ENCODE data around the gene CDO1. TPM values are rescaled to one million over a fixed set of nuclear protein-coding genes. Genes with fewer than 3 reads are reported as not detected.
"Not testable (repeated sequence)": the region's sequence is repeated elsewhere in the genome, so short reads cannot be mapped to it uniquely, and the experiment has no call there.

Gene CDO1
- total RNA-seq, 1 experiment from 2014 or later, result not detected

DNA sequence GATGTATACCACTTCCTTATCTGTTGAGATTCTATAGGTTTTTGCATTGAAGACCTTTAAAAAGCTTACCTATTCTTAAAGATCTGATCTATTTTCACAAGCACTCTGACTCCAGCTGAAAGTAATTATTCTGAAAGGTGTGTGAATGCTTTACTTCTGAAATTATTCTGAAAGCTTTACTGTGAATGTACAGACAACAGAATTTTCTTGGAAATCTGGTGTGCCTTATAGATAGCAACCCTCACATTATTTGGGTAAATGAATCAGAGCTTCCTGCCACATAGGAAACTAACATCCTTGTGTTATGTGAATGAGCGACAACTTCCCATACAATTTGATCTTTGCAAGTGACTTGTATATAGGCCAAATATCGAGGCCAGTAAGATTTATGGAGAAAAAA, 6.5 kb downstream of the CDO1 start:
- Mint-ChIP-seq H3K9me3 (ENCODE audit: unreplicated experiment) (peaks cover 12% of the 10 kb centered on the region), H3K36me3 (ENCODE audit: insufficient read depth, unreplicated experiment) (no peaks in the 10 kb centered on the region), H3K27ac (ENCODE audit: unreplicated experiment) (no peak overlapping the region), H3K4me3 (ENCODE audit: unreplicated experiment) (no peak overlapping the region), H3K27me3 (ENCODE audit: insufficient read depth, unreplicated experiment) (no peaks in the 10 kb centered on the region), H3K4me1 (ENCODE audit: low read depth, unreplicated experiment) (peaks cover 15% of the 10 kb centered on the region)
- intact Hi-C loops (cut with micrococcal nuclease; ENCODE audit: unreplicated experiment), result no loop called here
- peaks cover 28% of the 10 kb centered on the region for H3K4me1 ChIP-seq
- TF ChIP-seq, protein P1, sequence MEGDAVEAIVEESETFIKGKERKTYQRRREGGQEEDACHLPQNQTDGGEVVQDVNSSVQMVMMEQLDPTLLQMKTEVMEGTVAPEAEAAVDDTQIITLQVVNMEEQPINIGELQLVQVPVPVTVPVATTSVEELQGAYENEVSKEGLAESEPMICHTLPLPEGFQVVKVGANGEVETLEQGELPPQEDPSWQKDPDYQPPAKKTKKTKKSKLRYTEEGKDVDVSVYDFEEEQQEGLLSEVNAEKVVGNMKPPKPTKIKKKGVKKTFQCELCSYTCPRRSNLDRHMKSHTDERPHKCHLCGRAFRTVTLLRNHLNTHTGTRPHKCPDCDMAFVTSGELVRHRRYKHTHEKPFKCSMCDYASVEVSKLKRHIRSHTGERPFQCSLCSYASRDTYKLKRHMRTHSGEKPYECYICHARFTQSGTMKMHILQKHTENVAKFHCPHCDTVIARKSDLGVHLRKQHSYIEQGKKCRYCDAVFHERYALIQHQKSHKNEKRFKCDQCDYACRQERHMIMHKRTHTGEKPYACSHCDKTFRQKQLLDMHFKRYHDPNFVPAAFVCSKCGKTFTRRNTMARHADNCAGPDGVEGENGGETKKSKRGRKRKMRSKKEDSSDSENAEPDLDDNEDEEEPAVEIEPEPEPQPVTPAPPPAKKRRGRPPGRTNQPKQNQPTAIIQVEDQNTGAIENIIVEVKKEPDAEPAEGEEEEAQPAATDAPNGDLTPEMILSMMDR (IDR thresholded peaks at IDR 0.05; ENCODE audit: insufficient read depth in 1 of 2, low read depth in 1 of 2, low read length in 1 of 2, severe bottlenecking in 1 of 2, unreplicated experiment in 1 of 2), result no peak
- BruUV-seq (replicated peaks), result no TSS peak
- DNase-seq, result no peak
- H3K27me3 ChIP-seq (replicated peaks; ENCODE audit: control insufficient read depth, insufficient read depth, low read length), result no peaks in the 10 kb centered on the region
- no peak overlapping the region for H3K4me3 ChIP-seq (ENCODE audit: low read depth, low read length)
- ChIA-PET POLR2A (no interaction called here), CTCF (no interaction called here)
- H3K9me3 ChIP-seq, result no peaks in the 10 kb centered on the region
- H3K36me3 ChIP-seq (ENCODE audit: control insufficient read depth, insufficient read depth, low read length), result no peaks in the 10 kb centered on the region

DNA sequence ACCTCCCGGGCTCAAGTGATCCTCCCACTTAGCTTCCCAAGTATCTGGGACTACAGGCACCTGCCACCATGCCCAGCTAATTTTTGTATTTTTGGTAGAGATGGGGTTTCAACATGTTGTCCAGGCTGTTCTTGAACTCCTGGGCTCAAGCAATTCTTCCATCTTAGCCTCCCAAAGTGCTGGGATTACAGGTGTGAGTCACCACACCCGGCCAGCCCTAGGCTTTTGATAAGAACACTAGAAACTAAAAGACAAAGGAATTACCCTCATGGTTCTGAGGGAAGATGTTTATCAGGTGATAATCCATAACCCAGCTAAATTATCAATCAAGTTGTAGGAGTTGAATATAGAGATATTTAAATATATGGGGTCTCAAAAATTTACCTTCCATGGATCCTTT, 8.4 kb downstream of the CDO1 start:
- intact Hi-C loops (cut with micrococcal nuclease; ENCODE audit: unreplicated experiment), result not testable (repeated sequence)

DNA sequence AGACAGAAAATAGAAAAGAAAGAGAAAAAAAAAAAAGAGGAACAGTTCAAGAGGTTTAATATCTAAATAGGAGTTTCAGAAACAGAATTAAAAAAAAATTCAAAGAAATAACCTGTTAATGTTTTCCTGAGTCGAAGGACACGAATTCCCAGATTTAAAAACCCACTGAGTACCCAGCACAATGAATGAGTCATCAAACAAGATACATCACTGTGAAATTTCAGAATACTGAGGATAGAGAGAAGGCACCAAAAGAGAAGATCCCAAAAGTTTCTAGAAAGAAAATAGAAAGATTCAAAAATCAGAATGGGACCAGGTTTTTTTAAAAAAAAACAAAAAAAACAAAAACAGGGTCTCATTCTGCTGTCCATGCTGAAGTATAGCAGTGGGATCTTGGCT, 8.8 kb downstream of the CDO1 start:
- no peak for DNase-seq
- H3K36me3 Mint-ChIP-seq (ENCODE audit: insufficient read depth, unreplicated experiment), result no peaks in the 10 kb centered on the region
- H3K27ac Mint-ChIP-seq (ENCODE audit: unreplicated experiment), result peak overlapping the region; percentile 72
- ChIA-PET CTCF (no interaction called here), POLR2A (no interaction called here)
- no peaks in the 10 kb centered on the region for H3K27me3 Mint-ChIP-seq (ENCODE audit: insufficient read depth, unreplicated experiment)
- H3K4me3 Mint-ChIP-seq (ENCODE audit: unreplicated experiment), result peak overlapping the region; percentile 23
- intact Hi-C loops (cut with micrococcal nuclease; ENCODE audit: unreplicated experiment), result loop anchor here (2.0 kb wide), 1 partner anchor 19 kb away; no protein-coding TSS in a partner anchor
- H3K27me3 ChIP-seq (replicated peaks; ENCODE audit: control insufficient read depth, insufficient read depth, low read length), result no peaks in the 10 kb centered on the region
- H3K36me3 ChIP-seq (ENCODE audit: control insufficient read depth, insufficient read depth, low read length), result no peaks in the 10 kb centered on the region
- TF ChIP-seq, protein P1 (IDR thresholded peaks at IDR 0.05; ENCODE audit: insufficient read depth in 1 of 2, low read depth in 1 of 2, low read length in 1 of 2, severe bottlenecking in 1 of 2, unreplicated experiment in 1 of 2), result no peak
- H3K9me3 Mint-ChIP-seq (ENCODE audit: unreplicated experiment), result peaks cover 12% of the 10 kb centered on the region
- no peaks in the 10 kb centered on the region for H3K9me3 ChIP-seq
- peaks cover 28% of the 10 kb centered on the region for H3K4me1 ChIP-seq
- H3K4me3 ChIP-seq (ENCODE audit: low read depth, low read length), result no peak overlapping the region
- BruUV-seq (replicated peaks), result no TSS peak
- peaks cover 15% of the 10 kb centered on the region for H3K4me1 Mint-ChIP-seq (ENCODE audit: low read depth, unreplicated experiment)

More for the DNA sequence above, 8.4 kb downstream of the CDO1 start:
- BruUV-seq (replicated peaks); H3K4me3 ChIP-seq (ENCODE audit: low read depth, low read length); DNase-seq; H3K4me3 Mint-ChIP-seq (ENCODE audit: unreplicated experiment); H3K36me3 Mint-ChIP-seq (ENCODE audit: insufficient read depth, unreplicated experiment); POLR2A ChIA-PET; H3K27me3 ChIP-seq (replicated peaks; ENCODE audit: control insufficient read depth, insufficient read depth, low read length); H3K27me3 Mint-ChIP-seq (ENCODE audit: insufficient read depth, unreplicated experiment); H3K27ac Mint-ChIP-seq (ENCODE audit: unreplicated experiment); H3K9me3 ChIP-seq; H3K36me3 ChIP-seq (ENCODE audit: control insufficient read depth, insufficient read depth, low read length); CTCF ChIA-PET: not testable (repeated sequence)
- Mint-ChIP-seq H3K9me3 (ENCODE audit: unreplicated experiment) (peaks cover 12% of the 10 kb centered on the region), H3K4me1 (ENCODE audit: low read depth, unreplicated experiment) (peaks cover 15% of the 10 kb centered on the region)
- peaks cover 28% of the 10 kb centered on the region for H3K4me1 ChIP-seq

Measured in Caco-2 (cell line).